ENCODE measurements around the gene KLHL2.
A peak's percentile ranks its signal among the peaks of the same experiment; 100 is the strongest.

The KLHL2 gene

GRCh38 chr4:165328101-165328425 is 120.7 kb downstream of the KLHL2 start (continued):
- no peak for TF ChIP-seq ZNF639 (tag by site-specific recombination; IDR thresholded peaks at IDR 0.05)
- 0 out of 2 replicates have a peak, but pooled peaks have one; percentile 5 for TF ChIP-seq ZNF335 (tag by site-specific recombination; conservative IDR thresholded peaks at IDR 0.05)
- no peak for TF ChIP-seq ZNF645 (tag by site-specific recombination; IDR thresholded peaks at IDR 0.05)
- no peak for TF ChIP-seq OVOL3 (tag by site-specific recombination; IDR thresholded peaks at IDR 0.05)
- TF ChIP-seq GLIS2 (tag by site-specific recombination; IDR thresholded peaks at IDR 0.05), result no peak
- TF ChIP-seq GLI2 (tag by site-specific recombination; IDR thresholded peaks at IDR 0.05; ENCODE audit: borderline replicate concordance, low read depth), result no peak
- no peak for TF ChIP-seq ZNF112 (tag by site-specific recombination; IDR thresholded peaks at IDR 0.05)
- TF ChIP-seq HOXC10 (CRISPR knock-in tag; IDR thresholded peaks at IDR 0.05), result no peak
- no peak for TF ChIP-seq RBAK (tag by site-specific recombination; IDR thresholded peaks at IDR 0.05)
- TF ChIP-seq ZNF692 (tag by site-specific recombination; IDR thresholded peaks at IDR 0.05), result 0 out of 2 replicates have a peak, but pooled peaks have one; percentile 4
- TF ChIP-seq ZFP3 (tag by site-specific recombination; IDR thresholded peaks at IDR 0.05; ENCODE audit: low read depth), result peak; percentile 90
- TF ChIP-seq HIC1 (tag by site-specific recombination; IDR thresholded peaks at IDR 0.05), result 0 out of 2 replicates have a peak, but pooled peaks have one; percentile 6
- no peak for TF ChIP-seq ZNF274 (IDR thresholded peaks at IDR 0.05; ENCODE audit: low read length)
- TF ChIP-seq ZNF274 (tag by site-specific recombination; IDR thresholded peaks at IDR 0.05; ENCODE audit: borderline replicate concordance), result no peak
- no peak for TF ChIP-seq ZNF677 (tag by site-specific recombination; IDR thresholded peaks at IDR 0.05)
- peak; percentile 46; the same call in 1 of the 2 replicates for TF ChIP-seq PRDM1 (tag by site-specific recombination; IDR thresholded peaks at IDR 0.05)
- no peak for TF ChIP-seq ZNF37A (tag by site-specific recombination; IDR thresholded peaks at IDR 0.05)
- no peak for TF ChIP-seq SALL2 (tag by site-specific recombination; IDR thresholded peaks at IDR 0.05; ENCODE audit: borderline replicate concordance)
- no peak for TF ChIP-seq ZNF2 (tag by site-specific recombination; IDR thresholded peaks at IDR 0.05)
- TF ChIP-seq ZNF600 (tag by site-specific recombination; IDR thresholded peaks at IDR 0.05), result 0 out of 2 replicates have a peak, but pooled peaks have one; percentile 17

- ChIA-PET CTCF (interaction anchor here (1.2 kb wide), 1 partner anchor 50 kb away, joined by 4 read pairs; the partner anchor contains the start of gene CPE), POLR2A (no interaction called here)
- peaks cover 8 to 13% of the 10 kb centered on the region in 2 experiments; a peak in 2 of 3 replicates for H3K36me3 ChIP-seq (ENCODE audit: control insufficient read depth in 2 of 2, insufficient read depth in 1 of 2, low read length in 2 of 2)
- TF ChIP-seq ZNF280D (tag by site-specific recombination; IDR thresholded peaks at IDR 0.05), result no peak
- TF ChIP-seq ZNF37A (tag by site-specific recombination; IDR thresholded peaks at IDR 0.05), result no peak
- TF ChIP-seq ZNF121 (tag by site-specific recombination; IDR thresholded peaks at IDR 0.05), result no peak
- TF ChIP-seq ZNF791 (tag by site-specific recombination; IDR thresholded peaks at IDR 0.05), result no peak
- peak; percentile 91 for TF ChIP-seq SCRT2 (tag by site-specific recombination; IDR thresholded peaks at IDR 0.05)
- 0 out of 2 replicates have a peak, but pooled peaks have one; percentile 12 for TF ChIP-seq ZBTB17 (tag by site-specific recombination; IDR thresholded peaks at IDR 0.05)
- TF ChIP-seq KLF16 (tag by site-specific recombination; IDR thresholded peaks at IDR 0.05), result no peak
- no peak for TF ChIP-seq ZNF548 (tag by site-specific recombination; IDR thresholded peaks at IDR 0.05)
- no peak for TF ChIP-seq ZNF214 (tag by site-specific recombination; IDR thresholded peaks at IDR 0.05; ENCODE audit: borderline replicate concordance)
- peak; percentile 84 for TF ChIP-seq SCRT1 (tag by site-specific recombination; IDR thresholded peaks at IDR 0.05; ENCODE audit: borderline replicate concordance)
- no peaks in the 10 kb centered on the region for H3K4me1 ChIP-seq (ENCODE audit: control insufficient read depth, insufficient read depth, low read length)
- H3K9me3 ChIP-seq (ENCODE audit: control insufficient read depth, insufficient read depth, low read depth, low read length), result no peaks in the 10 kb centered on the region
- H3K4me3 ChIP-seq (ENCODE audit: low read depth, low read length), result peak overlapping the region; percentile 97
- peak overlapping the region; percentile 80; the same call in 1 of the 2 replicates for H3K27ac ChIP-seq (ENCODE audit: extremely low read depth, low read depth, low read length)
Measured at GRCh38 chr4:165328708-165329107, 121.3 kb downstream of the KLHL2 start.

Measured in HEK293 (cell line).